Adrenal gland (tissue), 5 donors: Measurements from ENCODE around the gene PTPRC.

ENCODE experiments used
- CTCF ChIP-seq, 6 experiments: fragments of 450-650 bp in 4 of 6; fragments of 200-600 bp in 2 of 6; sonication (generic) in 1 of 6; IDR thresholded peaks; 1 replicate in 5 of 6; 2 replicates in 1 of 6; pipeline versions ENCODE4 v1.5.1 to v1.8.0; 2016 to 2021; ENCODE audit warnings: antibody characterized with exemption in 6 of 6, mild to moderate bottlenecking in 2 of 6, moderate library complexity in 1 of 6
- POLR2A ChIP-seq, 2 donors: fragments of 450-650 bp; IDR thresholded peaks; one replicate each; pipeline ENCODE4 v1.6.1; 2017; ENCODE audit warnings: antibody characterized with exemption in 2 of 2, mild to moderate bottlenecking in 2 of 2, moderate library complexity in 1 of 2
- donor health status: DM: no; HTN: no; CAD: no.

DNA sequence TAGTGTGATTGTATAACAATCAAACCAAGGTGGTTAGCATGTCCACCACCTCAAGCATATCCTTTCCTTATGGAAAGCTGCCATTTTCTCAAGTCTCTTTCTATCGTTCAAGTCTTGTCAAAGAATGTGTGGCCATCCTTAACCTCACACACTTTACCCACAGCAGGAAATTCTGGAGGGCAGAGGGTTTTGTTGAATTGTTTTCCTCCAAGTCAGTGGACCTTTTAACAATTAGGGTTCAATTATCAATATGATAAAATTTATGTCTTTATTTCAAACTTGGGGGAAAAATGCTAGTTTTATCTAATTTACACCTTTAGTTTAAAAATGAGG lies 14.2 kb upstream of the PTPRC start:
- no peak for TF ChIP-seq CTCF (IDR thresholded peaks at IDR 0.05)
- TF ChIP-seq POLR2A (IDR thresholded peaks at IDR 0.05), result no peak
